Measurements from ENCODE around the gene HMG20B.

DNA sequence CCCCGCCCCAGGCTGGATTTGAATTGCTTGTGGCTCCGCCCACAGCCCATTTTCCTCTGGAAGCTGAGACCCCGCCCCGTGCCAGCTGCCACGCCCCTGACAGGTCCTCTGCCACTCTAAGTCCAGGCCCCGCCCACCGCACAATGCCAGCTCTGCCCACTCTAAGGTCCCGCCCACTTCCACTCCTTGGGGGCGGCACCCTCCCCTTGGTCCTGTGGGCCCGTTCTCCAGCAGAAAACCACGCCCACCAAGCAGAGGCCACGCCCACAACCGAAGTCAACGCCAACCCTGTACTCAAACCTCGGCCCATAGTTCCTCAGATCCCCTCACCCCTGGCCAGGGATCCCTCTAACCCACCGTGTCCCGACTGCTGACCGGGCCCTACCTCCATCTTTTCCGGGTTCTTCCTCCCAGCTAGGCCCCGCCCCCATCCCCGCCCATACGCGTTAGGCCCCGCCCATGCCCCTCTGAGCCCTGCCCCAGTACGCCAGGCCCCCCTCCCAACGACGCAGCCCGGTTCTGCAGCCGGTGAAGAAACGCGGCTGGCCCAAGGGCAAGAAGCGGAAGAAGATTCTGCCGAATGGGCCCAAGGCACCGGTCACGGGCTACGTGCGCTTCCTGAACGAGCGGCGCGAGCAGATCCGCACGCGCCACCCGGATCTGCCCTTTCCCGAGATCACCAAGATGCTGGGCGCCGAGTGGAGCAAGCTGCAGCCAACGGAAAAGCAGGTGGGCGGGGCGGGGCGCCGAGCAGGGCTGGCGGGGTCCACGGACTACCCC is 1.3 kb downstream of the HMG20B start:
- TF ChIP-seq, protein P1, sequence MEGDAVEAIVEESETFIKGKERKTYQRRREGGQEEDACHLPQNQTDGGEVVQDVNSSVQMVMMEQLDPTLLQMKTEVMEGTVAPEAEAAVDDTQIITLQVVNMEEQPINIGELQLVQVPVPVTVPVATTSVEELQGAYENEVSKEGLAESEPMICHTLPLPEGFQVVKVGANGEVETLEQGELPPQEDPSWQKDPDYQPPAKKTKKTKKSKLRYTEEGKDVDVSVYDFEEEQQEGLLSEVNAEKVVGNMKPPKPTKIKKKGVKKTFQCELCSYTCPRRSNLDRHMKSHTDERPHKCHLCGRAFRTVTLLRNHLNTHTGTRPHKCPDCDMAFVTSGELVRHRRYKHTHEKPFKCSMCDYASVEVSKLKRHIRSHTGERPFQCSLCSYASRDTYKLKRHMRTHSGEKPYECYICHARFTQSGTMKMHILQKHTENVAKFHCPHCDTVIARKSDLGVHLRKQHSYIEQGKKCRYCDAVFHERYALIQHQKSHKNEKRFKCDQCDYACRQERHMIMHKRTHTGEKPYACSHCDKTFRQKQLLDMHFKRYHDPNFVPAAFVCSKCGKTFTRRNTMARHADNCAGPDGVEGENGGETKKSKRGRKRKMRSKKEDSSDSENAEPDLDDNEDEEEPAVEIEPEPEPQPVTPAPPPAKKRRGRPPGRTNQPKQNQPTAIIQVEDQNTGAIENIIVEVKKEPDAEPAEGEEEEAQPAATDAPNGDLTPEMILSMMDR (IDR thresholded peaks at IDR 0.05; ENCODE audit: poor library complexity), result no peak
- no peak for TF ChIP-seq EZH2 (IDR thresholded peaks at IDR 0.05; ENCODE audit: borderline replicate concordance)
- no peak for TF ChIP-seq EZH2phosphoT487 (IDR thresholded peaks at IDR 0.05; ENCODE audit: low read depth, severe bottlenecking, unreplicated experiment)
